GM13977 (cell line): Measurements from ENCODE around the gene CCDC191.

Experiments used
- DNase-seq: peaks from one replicate; pipeline ENCODE4 v3.0.0; 2012; ENCODE audit warnings: low spot score
- in situ Hi-C: fragments of 300-500 bp; cut with MboI; formaldehyde crosslinking; loops from one replicate; pipeline ENCODE4 v1.12.0; 2022; ENCODE audit warnings: low sequenced_read_pairs, low pct_unique_long_range_greater_than_20kb, mixed read lengths, inconsistent platforms; ENCODE audit not compliant: unreplicated experiment
- TF ChIP-seq, protein P1 (sequence below): IDR thresholded peaks from 2 replicates; pipeline ENCODE4 v1.5.1; 2012; ENCODE audit warnings: mild to moderate bottlenecking, control low read depth; ENCODE audit not compliant: insufficient read depth; ENCODE audit errors: extremely low read depth, missing control alignments

The CCDC191 gene

GRCh38 chr3:114056130-114057010, at the start of gene CCDC191, which contains the start of gene QTRT2:
TSS of gene CCDC191 (minus strand) at chr3:114056526. CDS start at chr3:114056466, 60 bp downstream.
TSS of gene QTRT2 (plus strand) at chr3:114056737. CDS start at chr3:114065258, 8,521 bp downstream.
- DNase-seq: peak; percentile 89
- in situ Hi-C loops: no loop called here
- TF ChIP-seq, protein P1, sequence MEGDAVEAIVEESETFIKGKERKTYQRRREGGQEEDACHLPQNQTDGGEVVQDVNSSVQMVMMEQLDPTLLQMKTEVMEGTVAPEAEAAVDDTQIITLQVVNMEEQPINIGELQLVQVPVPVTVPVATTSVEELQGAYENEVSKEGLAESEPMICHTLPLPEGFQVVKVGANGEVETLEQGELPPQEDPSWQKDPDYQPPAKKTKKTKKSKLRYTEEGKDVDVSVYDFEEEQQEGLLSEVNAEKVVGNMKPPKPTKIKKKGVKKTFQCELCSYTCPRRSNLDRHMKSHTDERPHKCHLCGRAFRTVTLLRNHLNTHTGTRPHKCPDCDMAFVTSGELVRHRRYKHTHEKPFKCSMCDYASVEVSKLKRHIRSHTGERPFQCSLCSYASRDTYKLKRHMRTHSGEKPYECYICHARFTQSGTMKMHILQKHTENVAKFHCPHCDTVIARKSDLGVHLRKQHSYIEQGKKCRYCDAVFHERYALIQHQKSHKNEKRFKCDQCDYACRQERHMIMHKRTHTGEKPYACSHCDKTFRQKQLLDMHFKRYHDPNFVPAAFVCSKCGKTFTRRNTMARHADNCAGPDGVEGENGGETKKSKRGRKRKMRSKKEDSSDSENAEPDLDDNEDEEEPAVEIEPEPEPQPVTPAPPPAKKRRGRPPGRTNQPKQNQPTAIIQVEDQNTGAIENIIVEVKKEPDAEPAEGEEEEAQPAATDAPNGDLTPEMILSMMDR: no peak

DNA sequence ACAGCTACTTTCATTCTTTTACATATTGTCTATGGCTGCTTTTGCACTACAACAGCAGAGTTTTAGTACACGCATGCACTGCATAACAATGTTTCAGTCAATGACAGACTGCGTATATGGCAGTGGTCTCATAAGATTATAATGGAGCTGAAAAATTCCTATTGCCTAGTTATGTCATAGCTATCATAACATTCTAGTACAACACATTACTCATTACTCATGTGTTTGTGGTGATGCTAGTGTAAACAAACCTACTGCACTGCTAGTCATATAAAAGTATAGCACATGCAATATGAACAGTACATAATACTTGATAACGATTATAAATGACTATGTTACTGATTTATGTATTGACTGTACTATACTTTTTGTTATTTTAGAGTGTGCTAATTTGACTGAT, 48.1 kb upstream of the CCDC191 start:
- no peak for DNase-seq
- in situ Hi-C loops: no loop called here
- TF ChIP-seq, protein P1: no peak

GRCh38 chr3:114103858-114104257, 47.5 kb upstream of the CCDC191 start:
- in situ Hi-C loops: no loop called here
- TF ChIP-seq, protein P1: no peak
- no peak for DNase-seq

GRCh38 chr3:114103181-114103580, 46.9 kb upstream of the CCDC191 start:
- in situ Hi-C loops: no loop called here
- TF ChIP-seq, protein P1: no peak
- no peak for DNase-seq

DNA sequence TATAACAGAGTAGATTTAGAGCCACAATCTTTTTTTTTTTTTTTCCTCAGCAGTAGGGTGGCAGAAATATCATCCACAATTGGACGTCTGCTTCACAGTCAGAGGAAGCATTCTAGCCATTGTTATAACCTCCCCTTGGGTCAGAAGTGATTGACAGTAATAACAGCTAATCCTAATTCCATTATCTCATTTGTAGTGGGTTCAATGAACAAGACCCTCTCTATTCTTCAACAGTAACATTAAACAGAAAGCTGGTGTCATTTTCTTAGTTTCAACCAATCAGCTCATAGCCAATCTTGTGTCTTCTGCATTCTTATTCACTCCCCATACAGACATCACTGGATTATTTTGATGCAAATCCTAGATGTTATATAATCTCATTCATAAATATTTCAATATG, 44.8 kb upstream of the CCDC191 start:
- TF ChIP-seq, protein P1: no peak
- in situ Hi-C loops: no loop called here
- no peak for DNase-seq

GRCh38 chr3:114095796-114096195, 39.5 kb upstream of the CCDC191 start:
- in situ Hi-C loops: no loop called here

More at GRCh38 chr3:114095796-114096195, 39.5 kb upstream of the CCDC191 start:
- no peak for DNase-seq
- TF ChIP-seq, protein P1: no peak
